GM21529 (cell line): ENCODE results near the gene RNF25.

Source experiments
- ATAC-seq: cut with Tn5 transposase; IDR thresholded peaks from one replicate; pipeline ENCODE4 v1.9.1; 2021; ENCODE audit not compliant: unreplicated experiment

The RNF25 gene

GRCh38 chr2:218627939-218628338, 43.9 kb downstream of the RNF25 start:
- ATAC-seq: no peak

GRCh38 chr2:218626369-218626768, 45.4 kb downstream of the RNF25 start:
- no peak for ATAC-seq

- no peak for ATAC-seq
Measured at GRCh38 chr2:218623366-218623705, 48.5 kb downstream of the RNF25 start.

- ATAC-seq: no peak
Measured at GRCh38 chr2:218622606-218623365, 49.0 kb downstream of the RNF25 start.

- no peak for ATAC-seq
Measured at GRCh38 chr2:218621007-218621406, 50.8 kb downstream of the RNF25 start.

- ATAC-seq: no peak
Measured at GRCh38 chr2:218618102-218618860, 53.5 kb downstream of the RNF25 start.

- no peak for ATAC-seq
Measured at GRCh38 chr2:218615868-218616315, 55.9 kb downstream of the RNF25 start.
